GM18858 (cell line): Measurements from ENCODE around the gene GPR158.

Experiments
- ATAC-seq: cut with Tn5 transposase; IDR thresholded peaks from one replicate; pipeline ENCODE4 v1.9.1; 2021; ENCODE audit not compliant: unreplicated experiment

The GPR158 gene

GRCh38 chr10:25498645-25499044 lies 323.8 kb downstream of the GPR158 start:
- no peak for ATAC-seq

DNA sequence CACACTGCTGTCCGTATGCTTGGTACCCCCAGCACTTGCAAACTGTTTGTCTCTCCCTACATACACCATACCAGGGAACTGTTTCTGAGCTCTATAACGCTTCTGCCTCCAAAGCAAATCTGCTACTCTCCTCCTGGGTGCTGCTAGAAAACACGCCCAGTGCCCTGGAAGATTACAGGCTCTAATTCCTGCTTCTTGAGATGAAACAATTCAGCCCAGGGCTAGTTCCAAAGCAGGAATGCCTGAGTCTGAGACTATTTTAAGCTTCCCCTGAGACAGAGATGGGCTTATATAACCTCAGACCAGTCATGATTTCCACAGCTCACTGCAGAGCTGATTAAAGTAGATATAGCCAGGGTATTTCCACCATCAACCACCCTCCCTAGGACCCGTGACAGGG lies 327.1 kb downstream of the GPR158 start:
- ATAC-seq, result no peak

DNA sequence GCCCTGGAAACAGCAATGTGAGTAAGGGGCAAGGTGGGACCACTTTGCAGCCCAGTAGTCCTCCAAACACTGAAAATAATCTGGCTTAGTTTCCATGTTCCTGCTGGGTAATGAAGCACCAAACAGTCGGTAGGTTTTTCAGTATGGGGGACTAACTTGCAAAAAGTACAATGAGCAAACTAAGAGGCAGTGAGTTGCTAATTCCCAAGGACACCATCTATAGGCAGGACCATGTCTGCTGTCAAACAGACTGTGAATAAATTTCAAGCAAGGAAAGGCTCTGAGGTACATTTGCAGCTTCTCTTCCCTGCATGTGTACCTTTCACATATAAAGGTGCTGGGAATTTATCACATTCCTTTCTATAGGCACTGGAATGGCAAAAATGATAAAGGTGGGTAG lies 327.7 kb downstream of the GPR158 start:
- no peak for ATAC-seq

DNA sequence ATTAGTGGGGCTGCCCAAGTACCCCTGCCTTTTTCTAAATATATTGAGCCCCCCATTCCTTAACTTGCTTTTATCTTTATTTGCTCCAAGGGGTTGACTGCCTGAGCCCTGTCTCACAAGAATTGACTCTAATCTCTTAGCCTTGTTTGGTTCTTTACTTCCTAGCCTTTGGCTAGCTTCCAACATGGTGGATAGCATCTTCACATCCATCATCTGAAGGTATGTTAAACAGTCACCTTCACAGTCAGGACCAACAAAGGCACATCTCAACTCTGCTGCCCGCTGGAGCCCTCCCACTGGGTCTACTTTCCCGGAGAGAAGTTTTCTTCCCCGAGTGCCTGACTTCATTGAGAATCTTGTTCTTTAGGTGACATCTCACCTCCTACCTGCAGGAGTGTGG lies 329.5 kb downstream of the GPR158 start:
- ATAC-seq, result no peak

- no peak for ATAC-seq
Measured at GRCh38 chr10:25504838-25505237, 330.0 kb downstream of the GPR158 start.

- ATAC-seq, result no peak
Measured at GRCh38 chr10:25505466-25505865, 330.7 kb downstream of the GPR158 start.

DNA sequence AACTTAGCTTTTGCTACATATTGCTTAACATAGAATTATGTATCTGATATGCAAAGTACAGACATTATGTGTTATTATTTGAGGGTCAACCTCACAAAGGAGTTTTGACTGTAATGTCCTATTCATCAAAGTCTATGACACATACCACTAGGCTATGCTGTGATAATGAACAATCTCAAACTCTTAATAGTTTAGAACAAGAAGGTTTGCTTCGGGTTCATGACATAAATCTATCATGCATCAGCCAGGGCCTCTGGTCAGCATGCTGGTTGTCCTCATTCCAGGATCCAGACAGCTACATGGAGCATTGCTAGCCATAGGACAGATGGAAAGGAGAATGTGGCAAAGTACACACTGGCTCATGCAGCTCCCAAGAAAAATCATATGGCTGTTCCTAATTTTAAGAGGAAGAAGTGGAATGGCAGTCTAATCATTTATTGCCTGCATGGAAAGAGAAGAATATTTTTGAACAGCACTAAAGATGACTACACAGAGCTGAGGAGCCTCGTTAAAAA lies 332.1 kb downstream of the GPR158 start:
- ATAC-seq, result no peak

GRCh38 chr10:25508112-25508815 lies 333.5 kb downstream of the GPR158 start:
- no peak for ATAC-seq

DNA sequence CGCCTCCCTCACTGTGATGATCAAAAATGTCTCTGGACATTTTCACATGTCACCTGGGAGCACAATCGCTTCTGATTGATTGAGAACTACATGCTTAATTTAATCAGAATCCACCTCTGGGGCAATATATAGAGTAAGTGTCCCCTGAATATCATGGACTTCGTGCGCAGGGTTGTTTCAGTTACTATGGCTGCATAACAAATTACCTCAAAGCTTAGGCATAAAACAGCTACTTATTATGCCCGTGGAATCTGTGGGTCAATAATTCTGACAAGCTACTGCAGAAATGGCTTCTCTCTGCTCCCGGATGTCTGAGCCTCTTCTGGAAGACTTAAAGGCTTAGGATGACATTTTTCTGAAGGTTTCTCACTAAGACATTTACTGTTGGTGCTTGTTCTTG lies 334.4 kb downstream of the GPR158 start:
- no peak for ATAC-seq

GRCh38 chr10:25522294-25522693 lies 347.5 kb downstream of the GPR158 start:
- no peak for ATAC-seq

GRCh38 chr10:25522946-25523608 lies 348.3 kb downstream of the GPR158 start:
- ATAC-seq, result no peak

GRCh38 chr10:25530306-25530705 lies 355.5 kb downstream of the GPR158 start:
- no peak for ATAC-seq

- no peak for ATAC-seq
Measured at GRCh38 chr10:25531457-25532061, 356.8 kb downstream of the GPR158 start.

DNA sequence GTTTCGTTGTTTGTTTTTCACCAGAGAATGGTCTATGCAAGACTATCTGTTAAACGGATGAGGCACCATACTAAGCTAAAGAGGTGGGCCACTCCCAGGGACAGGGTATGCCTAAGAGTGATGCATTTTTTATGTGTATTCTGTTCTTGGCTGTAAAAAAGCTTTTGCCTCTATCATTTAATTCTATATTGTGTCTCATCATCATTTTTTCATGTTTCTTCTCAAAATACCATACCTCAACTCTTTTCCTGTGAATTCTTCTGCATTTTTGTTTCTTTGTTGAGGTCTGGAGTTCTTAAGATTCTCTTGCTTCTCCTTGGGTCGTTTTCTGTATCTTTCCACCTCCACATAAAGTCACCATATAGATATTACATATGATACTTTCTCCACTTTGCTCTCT lies 357.4 kb downstream of the GPR158 start:
- no peak for ATAC-seq

GRCh38 chr10:25536027-25536426 lies 361.2 kb downstream of the GPR158 start:
- no peak for ATAC-seq

GRCh38 chr10:25547382-25547781 lies 372.6 kb downstream of the GPR158 start:
- ATAC-seq, result no peak

GRCh38 chr10:25552283-25552919 lies 377.6 kb downstream of the GPR158 start:
- no peak for ATAC-seq

GRCh38 chr10:25555865-25556264 lies 381.1 kb downstream of the GPR158 start:
- ATAC-seq, result no peak

GRCh38 chr10:25556457-25556856 lies 381.7 kb downstream of the GPR158 start:
- ATAC-seq, result no peak

DNA sequence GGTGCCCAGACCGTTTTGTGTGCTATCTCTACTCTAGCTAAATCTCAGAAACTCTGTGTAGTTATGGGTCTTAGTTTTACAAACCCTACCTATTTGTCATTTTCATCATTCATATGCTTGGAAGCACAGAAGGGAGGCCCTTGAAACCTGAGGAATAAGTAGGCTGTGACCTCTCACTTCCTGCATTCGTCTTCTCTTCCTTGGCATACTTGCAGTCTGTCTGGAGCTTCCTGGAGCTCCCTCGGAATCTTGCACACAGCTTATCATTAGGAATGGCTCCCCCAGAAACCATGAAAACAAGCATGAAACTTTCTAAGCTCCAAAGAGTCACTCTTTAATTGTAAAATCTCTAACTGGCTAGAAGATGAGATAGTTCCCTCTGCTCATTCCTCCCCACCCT lies 382.3 kb downstream of the GPR158 start:
- ATAC-seq, result no peak

DNA sequence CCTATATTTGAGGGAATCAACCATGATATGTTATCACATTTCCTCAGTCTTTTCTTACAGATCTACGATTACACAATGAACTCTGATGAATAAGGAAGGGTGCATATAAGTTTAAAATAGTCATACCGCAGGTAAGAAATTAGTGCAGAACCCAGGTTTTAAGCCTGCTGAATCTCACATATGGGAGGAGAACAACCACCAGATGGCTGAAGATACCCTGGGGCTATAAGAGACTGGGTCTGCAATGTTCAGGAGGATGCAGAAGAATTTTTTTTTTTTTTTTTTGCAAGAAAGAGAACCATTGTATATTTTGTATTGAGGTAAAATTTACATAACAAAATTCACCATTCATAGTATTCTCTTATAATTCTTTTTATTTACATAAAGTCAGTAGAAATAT lies 387.0 kb downstream of the GPR158 start:
- ATAC-seq, result no peak

- ATAC-seq, result no peak
Measured at GRCh38 chr10:25562547-25562946, 387.7 kb downstream of the GPR158 start.
